Measurements from ENCODE around the gene MTNR1B.
A peak's percentile ranks its signal among the peaks of the same experiment; 100 is the strongest.

MTNR1B gene

DNA sequence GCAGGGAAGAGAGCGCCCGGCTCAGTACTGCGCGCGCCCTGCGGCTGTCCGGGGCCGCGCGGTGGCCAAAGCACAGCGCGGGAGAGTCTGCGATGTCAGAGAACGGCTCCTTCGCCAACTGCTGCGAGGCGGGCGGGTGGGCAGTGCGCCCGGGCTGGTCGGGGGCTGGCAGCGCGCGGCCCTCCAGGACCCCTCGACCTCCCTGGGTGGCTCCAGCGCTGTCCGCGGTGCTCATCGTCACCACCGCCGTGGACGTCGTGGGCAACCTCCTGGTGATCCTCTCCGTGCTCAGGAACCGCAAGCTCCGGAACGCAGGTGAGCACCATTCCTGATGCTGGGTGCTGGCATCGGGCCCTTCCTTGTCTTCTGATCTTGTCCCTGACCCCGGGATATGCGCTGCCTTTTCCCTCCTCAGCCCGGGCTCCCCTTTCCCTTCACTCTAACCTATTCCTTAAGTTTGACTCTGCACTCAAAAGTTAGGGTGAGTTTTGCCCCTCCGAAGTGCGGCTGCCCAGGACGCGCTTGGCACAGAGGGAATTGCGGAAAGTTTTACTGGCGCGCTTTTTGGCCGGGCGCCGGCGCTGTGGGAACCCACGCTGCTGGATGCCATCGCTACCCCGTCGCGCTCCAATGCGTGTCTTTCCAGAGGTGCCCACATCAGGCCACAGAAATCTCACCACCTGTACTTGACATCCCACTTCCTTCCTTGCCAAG, at the start of gene MTNR1B:
Gene MTNR1B, plus strand, starts transcription at position 18 of the 714 bp plus-strand sequence. Its CDS starts 75 bp downstream, at position 93.
- DNase-seq (ENCODE audit: low read depth in 2 of 2) = no peak

GRCh38 chr11:92920331-92920730, 49.1 kb upstream of the MTNR1B start:
- no peak for DNase-seq (ENCODE audit: low read depth in 2 of 2)

DNA sequence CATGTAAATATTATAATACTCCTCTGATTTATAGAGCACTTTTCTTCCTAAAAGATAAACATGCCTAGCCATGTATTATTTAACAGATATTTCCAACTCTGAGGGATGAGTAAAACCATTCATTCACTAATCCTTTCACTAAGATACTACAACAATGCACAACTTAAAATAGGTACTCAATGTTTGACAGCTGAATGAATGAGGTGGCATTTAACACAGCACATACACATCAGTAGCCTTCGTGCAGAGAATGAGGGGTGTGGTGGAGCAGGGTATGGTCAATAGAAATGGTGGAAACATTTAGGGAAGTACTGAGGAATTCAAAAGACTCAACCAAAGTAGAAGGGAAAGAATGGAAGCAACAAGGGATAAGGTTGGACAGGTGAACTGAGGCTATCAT, 46.7 kb upstream of the MTNR1B start:
- no peak for DNase-seq (ENCODE audit: low read depth in 2 of 2)

DNA sequence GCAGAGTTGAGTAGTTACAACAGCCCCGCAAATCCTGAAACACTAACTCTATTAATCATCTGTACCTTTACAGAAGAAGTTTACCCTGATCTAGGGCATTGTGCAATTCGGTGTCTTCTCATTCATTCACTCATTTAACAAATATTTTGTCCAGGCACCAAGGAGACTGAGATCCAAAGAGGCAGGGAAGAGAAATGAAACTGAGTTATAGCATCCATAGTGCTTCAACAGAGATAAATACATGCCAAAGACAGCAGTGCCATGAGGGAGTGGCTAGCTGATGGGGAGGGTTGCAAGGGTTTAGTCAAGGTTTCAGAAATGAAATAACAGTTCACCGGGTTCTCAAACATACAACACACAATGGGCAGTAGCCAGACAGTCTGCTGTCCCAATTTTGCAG, 40.2 kb upstream of the MTNR1B start:
- DNase-seq (ENCODE audit: low read depth in 2 of 2) = no peak

DNA sequence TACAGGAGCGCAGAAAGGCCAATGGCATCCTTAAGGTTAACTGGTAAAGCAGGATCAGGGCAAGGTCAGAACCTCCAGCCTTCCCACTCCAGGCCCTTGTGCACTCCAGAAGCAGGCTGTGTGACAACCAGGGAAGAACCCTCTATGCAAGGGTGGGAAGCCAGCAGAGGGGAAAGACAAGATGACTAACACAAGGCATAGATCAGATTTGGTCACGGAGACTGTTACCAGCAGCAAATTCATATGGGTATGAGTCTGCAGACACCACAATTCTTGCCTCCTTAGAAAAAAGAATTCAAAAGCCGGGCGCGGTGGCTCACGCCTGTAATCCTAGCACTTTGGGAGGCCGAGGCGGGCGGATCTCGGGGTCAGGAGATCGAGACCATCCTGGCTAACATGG, 39.8 kb upstream of the MTNR1B start:
- DNase-seq (ENCODE audit: low read depth in 2 of 2) = no peak

DNA sequence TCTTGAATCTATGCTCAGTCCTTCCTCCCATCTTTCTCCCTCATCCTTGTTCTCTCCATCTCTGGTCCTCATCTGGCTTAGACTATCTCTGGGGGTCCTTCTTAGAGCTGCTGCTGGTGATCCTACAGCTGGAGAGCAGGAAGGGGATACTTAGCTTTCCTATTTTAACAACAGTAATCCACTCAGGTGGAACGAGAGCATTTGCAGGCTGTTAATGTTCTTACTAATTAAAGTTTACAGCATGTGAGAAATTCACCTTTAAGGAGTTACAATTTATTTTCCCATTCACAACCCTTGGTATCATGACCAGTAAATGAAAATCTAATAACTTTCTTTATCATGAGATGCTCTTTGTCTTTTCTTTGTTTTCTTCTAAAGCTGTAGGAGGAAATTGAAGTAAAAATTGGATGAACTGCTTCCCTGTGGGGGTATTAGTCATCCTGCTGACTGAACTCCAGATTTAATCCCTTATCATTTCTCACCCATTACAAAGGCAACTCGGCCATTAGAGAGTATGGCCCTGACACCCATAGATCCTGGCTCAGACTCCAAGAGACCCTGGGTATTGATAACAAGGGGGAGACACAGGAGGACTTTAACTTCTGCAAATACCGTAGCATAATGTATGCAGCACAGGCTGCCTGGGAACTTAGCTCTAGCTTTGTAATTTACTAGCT, 37.6 kb upstream of the MTNR1B start:
- no peak for DNase-seq (ENCODE audit: low read depth in 2 of 2)

GRCh38 chr11:92939305-92939704, 30.1 kb upstream of the MTNR1B start:
- no peak for DNase-seq (ENCODE audit: low read depth in 2 of 2)

DNA sequence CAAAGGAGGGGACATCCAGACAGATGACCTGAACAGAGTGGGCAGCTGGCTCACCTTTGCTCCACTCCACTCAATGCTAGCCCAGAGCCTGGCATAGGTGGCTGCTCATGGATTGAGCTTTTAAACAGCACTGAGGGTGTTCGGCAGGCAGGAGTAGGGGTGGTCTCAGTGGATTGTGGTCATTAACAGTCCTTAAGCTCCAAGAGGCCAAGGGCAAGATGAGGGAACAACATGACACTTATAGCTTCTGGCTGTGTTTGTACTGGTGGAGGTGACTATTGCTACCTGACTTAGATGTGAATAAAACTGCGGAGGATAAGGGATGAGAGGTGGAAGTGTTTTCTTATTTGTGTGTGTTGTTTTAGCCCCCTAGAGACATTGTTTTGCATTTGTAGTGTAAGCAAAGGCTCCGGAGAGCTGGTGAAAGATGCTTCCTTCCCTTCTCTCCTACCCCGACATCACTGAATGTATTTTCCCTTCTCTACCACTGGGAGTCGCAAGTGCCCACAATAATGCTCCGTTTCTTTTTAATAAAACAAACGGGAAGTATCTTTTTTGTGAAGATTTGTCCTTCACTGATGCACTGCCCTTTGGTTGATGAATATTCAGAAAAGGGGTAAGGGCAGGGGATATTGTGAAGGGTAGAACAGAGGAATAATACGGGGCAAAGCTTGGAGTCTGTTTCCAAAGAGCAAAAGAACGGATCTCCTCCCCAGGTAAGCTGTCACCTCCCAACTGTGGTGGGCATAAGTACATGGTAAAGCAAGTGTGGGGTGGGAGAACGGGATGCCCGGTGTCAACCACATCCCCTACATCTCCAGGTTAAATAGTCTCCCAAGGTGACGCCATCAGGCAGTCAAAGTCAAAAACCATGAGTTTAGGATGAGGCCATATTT, 27.5 kb upstream of the MTNR1B start:
- peak; percentile 1 to 4 for DNase-seq (ENCODE audit: low read depth in 2 of 2)

- DNase-seq (ENCODE audit: low read depth in 2 of 2) = no peak
These were observed 22.7 kb upstream of the MTNR1B start for GRCh38 chr11:92946707-92947106.

DNA sequence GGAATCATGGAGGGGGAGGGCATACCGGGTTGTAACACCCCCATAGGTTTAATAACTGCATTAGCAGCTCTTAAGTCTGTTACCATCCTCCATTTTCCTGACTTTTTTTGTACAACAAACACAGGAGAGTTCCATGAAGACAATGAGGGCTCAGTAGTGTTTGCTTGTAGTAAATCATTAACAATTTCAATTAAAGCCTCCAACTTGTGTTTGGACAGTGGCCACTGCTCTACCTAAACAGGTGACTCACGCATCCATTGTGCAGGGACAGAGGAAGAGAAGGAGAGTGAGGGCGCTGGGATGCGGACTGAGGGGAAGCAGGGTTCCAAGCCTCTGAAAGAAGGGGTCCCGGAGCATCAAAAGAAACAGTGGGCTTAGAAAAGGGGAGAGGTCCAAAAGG, 21.3 kb upstream of the MTNR1B start:
- no peak for DNase-seq (ENCODE audit: low read depth in 2 of 2)

DNA sequence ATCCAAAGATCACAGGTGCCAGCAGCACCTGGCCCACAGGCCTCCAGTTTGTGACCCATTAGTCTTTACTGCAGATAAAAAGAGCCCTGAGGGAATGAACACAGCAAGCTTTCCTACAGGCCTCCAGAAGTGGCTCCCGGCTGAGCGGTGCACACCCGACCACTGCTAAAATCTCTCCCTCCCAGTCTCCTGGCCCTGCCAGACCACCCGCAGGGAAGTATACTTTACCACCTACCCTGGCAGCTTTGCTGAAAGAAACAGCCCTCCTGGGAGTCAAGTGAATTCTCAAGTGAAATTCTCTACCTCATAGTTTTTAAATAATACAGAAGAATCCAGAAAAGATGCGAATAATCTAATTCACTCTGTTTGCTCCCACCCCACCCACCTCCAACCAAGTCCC, 15.4 kb upstream of the MTNR1B start:
- DNase-seq (ENCODE audit: low read depth in 2 of 2) = no peak

DNA sequence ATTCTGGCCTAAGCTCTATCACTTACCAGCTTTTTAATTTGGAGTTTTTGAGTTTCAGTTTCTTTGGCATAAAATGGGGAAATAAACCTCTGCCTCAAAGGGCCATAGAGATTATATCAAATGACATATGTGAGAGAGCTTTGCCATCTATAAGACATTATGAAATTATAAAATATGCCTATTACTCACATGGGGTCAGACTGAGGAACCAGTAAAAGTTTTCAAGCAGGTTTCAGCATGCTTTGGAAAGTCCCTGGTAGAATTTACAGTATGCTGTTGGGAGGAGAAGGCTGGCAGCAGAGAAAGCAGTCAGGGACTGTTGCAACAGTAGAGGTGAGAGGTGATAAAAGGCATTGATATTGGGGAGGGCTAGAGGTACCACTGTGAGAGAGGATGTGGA, 13.6 kb upstream of the MTNR1B start:
- no peak for DNase-seq (ENCODE audit: low read depth in 2 of 2)

DNA sequence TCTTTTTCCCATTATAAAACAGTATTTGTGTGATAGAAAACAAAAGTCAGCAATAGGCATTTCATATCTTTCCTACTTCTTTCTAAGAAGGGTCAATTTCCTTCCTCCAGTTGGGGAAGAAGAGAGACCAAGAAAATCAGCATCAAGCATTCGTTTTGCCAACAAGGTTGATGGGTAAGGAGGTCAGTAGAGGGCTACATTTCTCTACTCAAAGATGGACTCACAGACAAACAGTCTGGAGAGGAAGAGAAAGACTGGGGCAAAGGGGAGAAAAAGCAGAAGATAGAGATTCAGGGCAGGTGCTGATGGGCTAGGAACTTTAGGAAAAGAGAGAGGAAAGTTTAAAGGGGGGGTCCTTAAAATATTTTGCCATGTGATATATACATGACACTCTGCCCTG, 8.6 kb upstream of the MTNR1B start:
- no peak for DNase-seq (ENCODE audit: low read depth in 2 of 2)

GRCh38 chr11:92962446-92962845, 7.0 kb upstream of the MTNR1B start:
- no peak for DNase-seq (ENCODE audit: low read depth in 2 of 2)

DNA sequence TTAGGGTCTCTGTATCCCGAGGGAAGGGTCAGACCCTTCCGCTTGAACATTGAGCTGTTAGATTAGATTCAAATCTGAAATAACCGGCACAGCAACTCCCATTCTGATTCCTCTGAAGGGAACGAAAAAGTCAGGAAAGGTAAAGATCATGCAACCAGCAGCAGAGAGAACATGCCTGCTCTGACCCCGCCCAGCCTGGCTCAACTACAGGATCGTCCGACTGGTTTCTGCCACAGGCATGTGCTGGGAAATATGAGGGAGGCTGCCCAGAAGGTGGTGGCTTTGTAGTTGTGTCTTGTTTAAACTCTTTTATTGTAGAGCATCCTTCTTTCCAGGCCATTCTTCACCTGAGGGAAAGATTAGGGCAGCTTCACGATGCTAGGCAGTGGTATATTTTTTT, 5.0 kb upstream of the MTNR1B start:
- no peak for DNase-seq (ENCODE audit: low read depth in 2 of 2)

DNA sequence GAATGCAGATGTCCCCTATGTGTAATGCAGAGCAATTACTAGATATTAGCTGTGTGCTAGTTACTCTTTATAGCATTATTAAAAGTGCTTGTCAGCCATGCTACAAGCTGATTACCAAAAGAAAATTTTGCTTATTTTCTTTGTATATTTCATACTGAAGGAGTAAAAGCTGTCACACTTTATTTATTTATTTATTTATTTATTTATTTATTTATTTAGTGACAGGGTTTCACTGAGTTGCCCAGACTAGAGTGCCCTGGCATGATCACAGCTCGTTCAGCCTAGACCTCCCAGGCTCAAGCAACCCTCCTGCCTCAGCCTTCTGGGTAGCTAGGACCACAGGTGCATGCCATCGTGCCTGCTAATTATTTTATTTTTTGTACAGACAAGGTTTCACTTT, 4.3 kb upstream of the MTNR1B start:
- DNase-seq (ENCODE audit: low read depth in 2 of 2) = no peak

DNA sequence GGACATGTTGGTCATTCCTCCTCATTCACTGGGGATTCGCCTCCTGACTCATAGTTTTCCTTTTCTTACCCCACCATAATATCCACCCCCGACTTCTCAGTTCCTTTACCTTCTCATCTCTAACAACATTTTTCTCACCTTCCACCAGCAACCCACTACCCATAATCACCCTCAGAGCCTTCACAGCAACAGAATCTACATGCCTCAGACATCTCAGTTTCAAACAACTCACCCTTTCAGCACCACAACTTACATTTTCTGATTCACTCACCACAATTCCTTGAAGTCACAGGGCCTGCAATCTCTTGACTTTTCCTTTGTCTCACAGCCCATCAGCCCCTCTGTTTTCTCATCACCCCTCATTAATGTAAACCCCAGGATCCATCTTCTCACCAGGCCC, 2.3 kb upstream of the MTNR1B start:
- no peak for DNase-seq (ENCODE audit: low read depth in 2 of 2)

GRCh38 chr11:92967867-92968266, 1.6 kb upstream of the MTNR1B start:
- DNase-seq (ENCODE audit: low read depth in 2 of 2) = no peak

DNA sequence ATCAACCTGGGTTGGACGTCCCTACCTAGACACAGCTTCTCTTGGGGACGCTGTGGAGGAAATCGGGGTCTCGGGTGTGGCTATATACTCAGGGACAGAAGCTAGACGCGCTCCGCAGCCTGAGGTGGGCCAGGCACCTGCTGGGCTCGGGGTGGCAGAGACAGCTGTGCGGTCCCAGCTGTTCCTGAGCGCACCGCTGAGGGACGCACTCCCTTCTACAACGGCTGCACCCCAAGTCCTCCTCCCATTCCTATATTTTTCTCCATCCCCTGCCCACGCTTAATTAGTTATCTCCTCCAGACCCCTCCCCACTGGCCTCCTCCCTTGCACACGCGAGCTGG, 188 bp upstream of the MTNR1B start:
- DNase-seq (ENCODE audit: low read depth in 2 of 2) = no peak

DNA sequence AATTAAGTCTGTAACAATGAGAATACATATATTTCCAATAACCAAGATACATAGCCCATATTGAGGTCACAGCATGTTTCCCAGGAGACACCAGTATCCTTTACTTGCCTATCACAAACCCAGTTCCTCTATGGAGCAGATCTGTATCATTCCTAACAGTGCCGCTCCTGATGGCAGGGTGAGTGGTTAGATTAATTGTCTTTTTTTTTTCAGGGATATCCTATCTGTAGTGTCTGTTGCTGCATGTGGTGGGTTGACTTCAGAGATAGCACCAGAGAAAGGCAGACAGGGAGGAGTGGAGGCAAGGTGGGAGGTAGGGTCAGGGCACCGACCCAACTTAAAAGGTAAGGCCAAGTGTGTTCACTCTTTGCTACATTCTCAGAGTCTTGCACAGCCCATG, 2.8 kb downstream of the MTNR1B start:
- no peak for DNase-seq (ENCODE audit: low read depth in 2 of 2)

- DNase-seq (ENCODE audit: low read depth in 2 of 2) = no peak
These were observed 5.8 kb downstream of the MTNR1B start for GRCh38 chr11:92975285-92975684.

- DNase-seq (ENCODE audit: low read depth in 2 of 2) = no peak
These were observed 7.2 kb downstream of the MTNR1B start for GRCh38 chr11:92976681-92977080.

DNA sequence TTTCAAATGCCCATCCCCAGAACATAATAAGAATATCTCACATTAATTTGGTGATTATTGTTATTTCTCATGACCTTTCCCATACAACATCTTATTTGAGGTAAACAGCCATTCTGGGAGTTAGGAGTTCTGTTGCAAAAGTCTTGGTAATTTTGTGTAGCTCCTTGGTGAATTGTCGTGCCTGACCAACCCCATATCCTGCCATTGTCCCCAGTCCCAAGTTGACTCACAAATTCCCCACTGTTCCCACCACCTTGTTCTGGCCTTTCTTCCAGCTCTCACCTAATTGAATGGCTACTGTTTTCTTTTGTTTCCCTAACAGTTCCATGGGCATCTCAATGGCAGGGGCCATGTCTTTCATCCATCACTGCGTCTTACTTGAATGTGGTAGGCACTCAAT, 8.0 kb downstream of the MTNR1B start:
- DNase-seq (ENCODE audit: low read depth in 2 of 2) = no peak
